ENCODE measurements around the gene STARD4. TPM values are rescaled to one million over a fixed set of nuclear protein-coding genes. Genes with fewer than 3 reads are reported as not detected.

STARD4 gene
- total RNA-seq, 2 experiments from 2014 or later: 33.7 to 37.4 TPM

DNA sequence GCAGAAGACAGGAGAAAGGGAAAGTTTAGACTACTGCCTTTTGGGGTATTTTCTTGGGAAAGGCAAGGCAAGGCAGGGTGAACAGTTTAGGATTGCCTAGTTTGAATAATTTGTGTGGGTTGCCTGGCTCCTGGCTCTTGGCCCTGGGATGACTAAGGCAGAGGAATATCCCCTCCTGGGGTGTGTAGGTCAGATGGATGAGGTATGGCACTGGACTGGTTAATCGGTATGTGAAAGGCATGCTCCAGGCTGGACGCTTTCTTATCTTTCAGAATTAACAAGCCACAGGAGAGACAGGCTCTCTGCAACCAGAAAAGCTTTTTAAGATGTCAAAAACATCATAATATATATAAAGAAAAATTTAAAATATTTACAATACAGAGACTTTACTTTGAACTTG, 58.6 kb downstream of the STARD4 start:
- ChIA-PET CTCF (no interaction called here), POLR2A (no interaction called here)
- Mint-ChIP-seq H3K27me3 (no peaks in the 10 kb centered on the region), H3K9me3 (no peaks in the 10 kb centered on the region), H3K27ac (no peak overlapping the region), H3K4me3 (no peak overlapping the region), H3K36me3 (ENCODE audit: low read depth) (peaks cover 63% of the 10 kb centered on the region), H3K4me1 (no peaks in the 10 kb centered on the region)
- no peak for DNase-seq

DNA sequence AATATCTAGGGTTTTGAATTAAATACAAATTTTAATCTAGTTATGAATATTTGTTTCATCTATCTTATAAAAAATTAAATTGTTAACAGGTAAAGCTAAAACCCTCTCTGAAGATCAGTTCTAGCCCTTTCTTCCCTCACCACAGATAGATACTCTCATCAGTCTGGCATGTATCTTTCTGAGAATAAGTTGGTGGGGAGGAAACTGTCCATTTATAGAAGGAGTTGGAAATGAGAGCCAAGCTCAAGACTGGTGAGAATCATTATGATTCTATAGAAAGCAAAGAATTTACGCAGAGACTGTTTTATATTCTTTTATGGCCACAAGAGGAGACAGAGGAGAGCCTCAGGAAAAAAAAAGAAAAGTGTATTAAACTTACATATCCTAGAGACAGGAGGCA, 59.0 kb downstream of the STARD4 start:
- DNase-seq: no peak
- Mint-ChIP-seq H3K36me3 (ENCODE audit: low read depth) (peaks cover 62% of the 10 kb centered on the region), H3K27me3 (no peaks in the 10 kb centered on the region), H3K4me1 (no peaks in the 10 kb centered on the region), H3K4me3 (no peak overlapping the region), H3K9me3 (no peaks in the 10 kb centered on the region), H3K27ac (no peak overlapping the region)
- POLR2A ChIA-PET: no interaction called here
- CTCF ChIA-PET: interaction anchor here (0.6 kb wide), 1 partner anchor 78 kb away, joined by 3 read pairs; no protein-coding TSS in a partner anchor

DNA sequence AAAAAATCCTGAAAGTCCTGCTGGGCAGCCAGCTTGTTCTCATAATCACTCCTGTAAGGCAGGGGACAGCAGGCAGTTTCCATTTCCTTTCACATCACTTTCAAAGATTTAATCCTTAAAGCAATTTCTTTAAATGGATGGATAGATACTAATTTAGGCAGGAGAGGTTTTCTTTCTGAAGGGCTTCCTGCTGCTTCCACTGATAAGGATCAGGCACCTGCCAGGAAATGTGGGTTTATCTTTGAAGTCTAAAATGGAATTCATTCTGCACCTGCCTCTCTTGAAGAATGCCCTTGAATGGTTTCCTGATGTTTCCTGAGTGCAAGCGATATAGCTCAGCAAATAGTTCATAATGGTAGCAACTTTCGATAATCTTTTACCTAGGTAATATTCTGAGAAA, 64.5 kb downstream of the STARD4 start:
- Mint-ChIP-seq H3K36me3 (ENCODE audit: low read depth) (peaks cover 59% of the 10 kb centered on the region), H3K9me3 (no peaks in the 10 kb centered on the region), H3K27ac (peak overlapping the region; percentile 38), H3K27me3 (no peaks in the 10 kb centered on the region), H3K4me3 (no peak overlapping the region), H3K4me1 (peaks cover 6% of the 10 kb centered on the region)
- ChIA-PET CTCF (interaction anchor here (1.0 kb wide), 1 partner anchor 21 kb away, joined by 4 read pairs; no protein-coding TSS in a partner anchor), POLR2A (no interaction called here)
- no peak for DNase-seq

DNA sequence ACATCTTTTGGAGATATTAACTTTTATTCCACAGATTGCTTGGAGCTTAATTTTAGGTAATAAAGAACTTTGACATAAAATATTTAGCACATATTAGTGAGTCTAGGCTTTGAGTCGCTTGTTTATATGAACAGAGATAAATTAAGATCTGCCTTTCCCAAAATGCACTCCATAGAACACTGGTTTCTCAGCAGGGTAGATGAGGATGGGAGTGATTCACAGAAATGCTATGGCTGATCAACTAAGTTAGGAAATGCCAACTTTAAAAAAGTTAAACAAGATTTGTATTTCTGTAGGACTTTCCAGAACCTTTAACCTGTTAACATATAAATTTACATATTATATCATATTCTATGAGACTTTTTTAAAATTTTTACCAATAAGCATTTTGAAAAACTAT, 65.2 kb downstream of the STARD4 start:
- no peak for DNase-seq
- Mint-ChIP-seq H3K27ac (no peak overlapping the region), H3K4me3 (no peak overlapping the region), H3K36me3 (ENCODE audit: low read depth) (peaks cover 55% of the 10 kb centered on the region), H3K9me3 (no peaks in the 10 kb centered on the region), H3K27me3 (no peaks in the 10 kb centered on the region), H3K4me1 (peaks cover 6% of the 10 kb centered on the region)
- POLR2A ChIA-PET: no interaction called here
- CTCF ChIA-PET: no interaction called here

Other genes with a start within 250 kb of the STARD4 start
- 10 to 100 TPM; 22.8 to 27.3 TPM for gene NREP, start 244.7 kb upstream of the STARD4 start, total RNA-seq

All from activated CD4-positive, alpha-beta T cell treated with anti-CD3 and anti-CD28 coated beads, Interleukin-2, amount 10 ng/mL, durations not matched to agents 7 days and 5 days (primary cell).